GM12878 (cell line): ENCODE measurements around the gene BEAN1. TPM values are rescaled to one million over a fixed set of nuclear protein-coding genes. Genes with fewer than 3 reads are reported as not detected.

Experiments used
- BCL3 ChIP-seq: IDR thresholded peaks from 2 replicates; pipeline ENCODE4 v1.6.1; 2011; ENCODE audit warnings: borderline replicate concordance, low read depth, mild to moderate bottlenecking, moderate library complexity, low read length; ENCODE audit not compliant: insufficient read depth, poor library complexity, severe bottlenecking
- EGR1 ChIP-seq, 2 experiments: IDR thresholded peaks; 1 replicate in 1 of 2; 2 replicates in 1 of 2; pipeline ENCODE4 v1.6.1; 2011 to 2012; ENCODE audit warnings: low read depth in 2 of 2, low read length in 2 of 2, borderline replicate concordance in 1 of 2, mild to moderate bottlenecking in 1 of 2, moderate library complexity in 1 of 2
- HCFC1 ChIP-seq: fragments of 150-350 bp; IDR thresholded peaks from 2 replicates; pipeline ENCODE4 v1.6.1; 2014; ENCODE audit warnings: low read length
- MEF2B ChIP-seq: fragments of 450-650 bp; IDR thresholded peaks from 2 replicates; pipeline ENCODE4 v1.6.1; 2018; ENCODE audit warnings: mild to moderate bottlenecking, moderate library complexity; ENCODE audit not compliant: partially characterized antibody, poor library complexity, severe bottlenecking
- POLR2AphosphoS5 ChIP-seq: IDR thresholded peaks from 2 replicates; pipeline ENCODE4 v1.6.1; 2011; ENCODE audit warnings: mild to moderate bottlenecking, low read length, inconsistent platforms
- SIX5 ChIP-seq: IDR thresholded peaks from 2 replicates; pipeline ENCODE4 v1.6.1; 2011; ENCODE audit warnings: mild to moderate bottlenecking, low read depth, low read length, moderate library complexity; ENCODE audit not compliant: severe bottlenecking
- SUZ12 ChIP-seq: fragments of 200-600 bp; sonication (generic); IDR thresholded peaks from one replicate; pipeline ENCODE4 v1.6.1; 2018; ENCODE audit warnings: antibody characterized with exemption, mild to moderate bottlenecking; ENCODE audit not compliant: unreplicated experiment
- TAF1 ChIP-seq: IDR thresholded peaks from 2 replicates; pipeline ENCODE4 v1.6.1; 2011; ENCODE audit warnings: mild to moderate bottlenecking, low read depth, low read length, borderline replicate concordance
- ZNF687 ChIP-seq: fragments of 450-650 bp; IDR thresholded peaks from 2 replicates; pipeline ENCODE4 v1.6.1; 2017; ENCODE audit warnings: mild to moderate bottlenecking, moderate library complexity
- polyA plus RNA-seq, 11 experiments: library from polyadenylated mRNA; depleted of rRNA in 4 of 11; unstranded in 6 of 11; stranded (reverse) in 5 of 11; fragments of >200 nt; fragmentation: Nextera tagmentation in 4 of 11; fragmentation: Illumina TruSeq in 1 of 11; extraction: Ambion mirVana in 4 of 11; extraction: Trizol in 1 of 11; gene quantifications; 1 replicate in 1 of 11; 2 replicates in 10 of 11; pipeline versions ENCODE4 v1.2.1 to v1.2.3, GENCODE V29; 2011 to 2016; ENCODE audit warnings: inconsistent platforms in 2 of 11, missing spikeins in 2 of 11, low read depth in 1 of 11
- total RNA-seq, 4 experiments: library from RNA; depleted of rRNA in 3 of 4; stranded (reverse); fragments of >200 nt in 3 of 4; fragmentation: Illumina TruSeq in 1 of 4; extraction: Trizol in 1 of 4; gene quantifications; 2 replicates each; pipeline versions ENCODE4 v1.2.1 to v1.2.3, GENCODE V29; 2013 to 2021

BEAN1 gene
- total and polyA plus RNA-seq, 10 of the 15 experiments (the other 5 are each of a cell fraction or from before 2014, with no cell fraction given) = not detected

GRCh38 chr16:66388350-66389139 is 38.5 kb upstream of the BEAN1 start (continued):
- TF ChIP-seq BCL3 (no peak), HCFC1 (no peak), EGR1 (IDR thresholded peaks at IDR 0.05; ENCODE audit: borderline replicate concordance in 1 of 2, low read depth in 2 of 2, low read length in 2 of 2) (no peak), SUZ12 (no peak), ZNF687 (no peak), SIX5 (no peak), MEF2B (no peak), TAF1 (no peak), POLR2AphosphoS5 (no peak)
- TF ChIP-seq, all 136 proteins: peak for 0
